Loucy (cell line): ENCODE results near the gene PELI2.

Experiments used
- H2AFZ ChIP-seq: fragments of 200-600 bp; sonication (generic); 2 replicates; pipeline ENCODE4 v1.6.0; 2016; ENCODE audit warnings: antibody characterized with exemption, mild to moderate bottlenecking, low read length, moderate library complexity
- H3F3A ChIP-seq: fragments of 200-600 bp; 2 replicates; pipeline ENCODE4 v1.6.0; 2016; ENCODE audit warnings: antibody characterized with exemption, low read depth, mild to moderate bottlenecking
- H3K27me3 ChIP-seq: fragments of 200-600 bp; sonication (generic); 2 replicates; pipeline ENCODE4 v1.6.1; 2014; ENCODE audit warnings: low read length, mild to moderate bottlenecking; ENCODE audit not compliant: insufficient read depth, poor library complexity, severe bottlenecking
- H3K36me3 ChIP-seq: fragments of 200-600 bp; sonication (generic); 2 replicates; pipeline ENCODE4 v1.6.1; 2016; ENCODE audit warnings: low read length; ENCODE audit not compliant: insufficient read depth
- H3K4me1 ChIP-seq: fragments of 200-600 bp; sonication (generic); 2 replicates; pipeline ENCODE4 v1.5.1; 2014; ENCODE audit warnings: low read length, mild to moderate bottlenecking; ENCODE audit not compliant: insufficient read depth, poor library complexity, severe bottlenecking
- H3K4me2 ChIP-seq: fragments of 200-600 bp; sonication (generic); 2 replicates; pipeline ENCODE4 v1.6.0; 2014; ENCODE audit warnings: antibody characterized with exemption, low read length, low read depth, mild to moderate bottlenecking; ENCODE audit not compliant: poor library complexity, severe bottlenecking
- H3K4me3 ChIP-seq: fragments of 200-600 bp; sonication (generic); 2 replicates; pipeline ENCODE4 v1.5.1; 2014; ENCODE audit warnings: low read length, mild to moderate bottlenecking, mixed read lengths; ENCODE audit not compliant: poor library complexity, severe bottlenecking
- H3K79me2 ChIP-seq: fragments of 200-600 bp; sonication (generic); 2 replicates; pipeline ENCODE4 v1.6.1; 2014; ENCODE audit warnings: low read length; ENCODE audit not compliant: insufficient read depth
- H3K9ac ChIP-seq: fragments of 200-600 bp; sonication (generic); 2 replicates; pipeline ENCODE4 v1.6.0; 2014; ENCODE audit warnings: mild to moderate bottlenecking, low read depth, low read length, moderate library complexity; ENCODE audit not compliant: poor library complexity, severe bottlenecking
- H3K9me2 ChIP-seq: fragments of 200-600 bp; sonication (generic); replicated peaks from 2 replicates; pipeline ENCODE4 v1.6.1; 2016; ENCODE audit warnings: low read depth, low read length, mixed read lengths
- H3K9me3 ChIP-seq: fragments of 200-600 bp; sonication (generic); 2 replicates; pipeline ENCODE4 v1.6.1; 2014; ENCODE audit warnings: mild to moderate bottlenecking, antibody characterized with exemption, low read length, low read depth; ENCODE audit not compliant: insufficient read depth
- H4K20me1 ChIP-seq: fragments of 200-600 bp; sonication (generic); 2 replicates; pipeline ENCODE4 v1.6.0; 2014; ENCODE audit warnings: antibody characterized with exemption, low read length, mild to moderate bottlenecking; ENCODE audit not compliant: insufficient read depth, poor library complexity, severe bottlenecking
- EZH2phosphoT487 ChIP-seq: fragments of 200-600 bp; IDR thresholded peaks from 2 replicates; pipeline ENCODE4 v1.6.1; 2018; ENCODE audit warnings: antibody characterized with exemption, mild to moderate bottlenecking, moderate library complexity, borderline replicate concordance
- TF ChIP-seq, protein P1 (sequence below): fragments of 200-600 bp; sonication (generic); conservative IDR thresholded peaks from 2 replicates; pipeline ENCODE4 v1.5.1; 2014; ENCODE audit warnings: mild to moderate bottlenecking, antibody characterized with exemption, low read length

PELI2 gene

GRCh38 chr14:56273155-56273554 is 154.9 kb downstream of the PELI2 start:
- no peaks in the 10 kb centered on the region for H3K9me2 ChIP-seq
- H3K36me3 ChIP-seq: peaks cover 83% of the 10 kb centered on the region

DNA sequence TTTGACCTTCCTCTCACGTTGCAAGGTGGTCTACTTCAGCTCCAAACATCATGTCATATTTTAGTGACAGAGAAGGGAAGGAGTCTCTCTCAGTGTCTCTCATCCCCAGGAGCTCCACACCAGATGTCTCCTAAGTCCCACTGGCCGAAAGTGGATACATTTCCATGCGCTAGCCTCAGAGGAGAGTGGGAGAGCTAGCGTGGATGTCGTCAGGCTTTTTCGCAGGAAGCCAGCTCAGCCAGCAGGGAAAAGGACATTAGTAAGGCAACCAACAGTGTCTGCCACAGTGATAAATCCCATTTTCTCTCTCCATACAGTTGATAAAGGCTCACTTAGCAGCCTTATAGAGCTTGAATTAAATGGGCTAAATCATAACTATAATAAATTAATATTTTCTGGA is 155.7 kb downstream of the PELI2 start:
- Histone ChIP-seq H3F3A (no peaks in the 10 kb centered on the region), H3K9ac (no peak overlapping the region), H3K4me1 (no peaks in the 10 kb centered on the region), H3K79me2 (peaks cover 87% of the 10 kb centered on the region), H3K36me3 (peaks cover 75% of the 10 kb centered on the region), H3K9me2 (no peaks in the 10 kb centered on the region), H2AFZ (no peak overlapping the region), H3K4me3 (no peak overlapping the region), H4K20me1 (peaks cover 79% of the 10 kb centered on the region), H3K9me3 (no peaks in the 10 kb centered on the region), H3K27me3 (no peaks in the 10 kb centered on the region), H3K4me2 (no peak overlapping the region)
- TF ChIP-seq, protein P1, sequence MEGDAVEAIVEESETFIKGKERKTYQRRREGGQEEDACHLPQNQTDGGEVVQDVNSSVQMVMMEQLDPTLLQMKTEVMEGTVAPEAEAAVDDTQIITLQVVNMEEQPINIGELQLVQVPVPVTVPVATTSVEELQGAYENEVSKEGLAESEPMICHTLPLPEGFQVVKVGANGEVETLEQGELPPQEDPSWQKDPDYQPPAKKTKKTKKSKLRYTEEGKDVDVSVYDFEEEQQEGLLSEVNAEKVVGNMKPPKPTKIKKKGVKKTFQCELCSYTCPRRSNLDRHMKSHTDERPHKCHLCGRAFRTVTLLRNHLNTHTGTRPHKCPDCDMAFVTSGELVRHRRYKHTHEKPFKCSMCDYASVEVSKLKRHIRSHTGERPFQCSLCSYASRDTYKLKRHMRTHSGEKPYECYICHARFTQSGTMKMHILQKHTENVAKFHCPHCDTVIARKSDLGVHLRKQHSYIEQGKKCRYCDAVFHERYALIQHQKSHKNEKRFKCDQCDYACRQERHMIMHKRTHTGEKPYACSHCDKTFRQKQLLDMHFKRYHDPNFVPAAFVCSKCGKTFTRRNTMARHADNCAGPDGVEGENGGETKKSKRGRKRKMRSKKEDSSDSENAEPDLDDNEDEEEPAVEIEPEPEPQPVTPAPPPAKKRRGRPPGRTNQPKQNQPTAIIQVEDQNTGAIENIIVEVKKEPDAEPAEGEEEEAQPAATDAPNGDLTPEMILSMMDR: no peak
- no peak for TF ChIP-seq EZH2phosphoT487

More at GRCh38 chr14:56273155-56273554, 154.9 kb downstream of the PELI2 start:
- Histone ChIP-seq H2AFZ (no peak overlapping the region), H3K9ac (no peak overlapping the region), H4K20me1 (peaks cover 79% of the 10 kb centered on the region), H3K9me3 (no peaks in the 10 kb centered on the region), H3K79me2 (peaks cover 91% of the 10 kb centered on the region), H3K27me3 (no peaks in the 10 kb centered on the region), H3K4me1 (no peaks in the 10 kb centered on the region), H3K4me2 (no peak overlapping the region), H3F3A (no peaks in the 10 kb centered on the region), H3K4me3 (no peak overlapping the region)
- TF ChIP-seq, protein P1: no peak
- TF ChIP-seq EZH2phosphoT487: no peak

GRCh38 chr14:56274556-56274955 is 156.3 kb downstream of the PELI2 start:
- Histone ChIP-seq H3K4me1 (no peaks in the 10 kb centered on the region), H3K9me2 (no peaks in the 10 kb centered on the region), H3K4me2 (no peak overlapping the region), H3K4me3 (no peak overlapping the region), H3F3A (no peaks in the 10 kb centered on the region), H3K79me2 (peaks cover 86% of the 10 kb centered on the region), H3K9me3 (no peaks in the 10 kb centered on the region), H4K20me1 (peaks cover 79% of the 10 kb centered on the region), H2AFZ (no peak overlapping the region), H3K27me3 (no peaks in the 10 kb centered on the region), H3K36me3 (peaks cover 74% of the 10 kb centered on the region; the same call in 1 of the 2 replicates), H3K9ac (no peak overlapping the region)
- TF ChIP-seq EZH2phosphoT487: no peak
- TF ChIP-seq, protein P1: no peak
